ENCODE data around the gene CD99. TPM values are rescaled to one million over a fixed set of nuclear protein-coding genes. Genes with fewer than 3 reads are reported as not detected.
A peak's percentile ranks its signal among the peaks of the same experiment; 100 is the strongest.

Gene CD99
- polyA plus RNA-seq, 1 donor (not counting 4 experiments of a cell fraction or from before 2014, with no cell fraction given), result 74.4 TPM

DNA sequence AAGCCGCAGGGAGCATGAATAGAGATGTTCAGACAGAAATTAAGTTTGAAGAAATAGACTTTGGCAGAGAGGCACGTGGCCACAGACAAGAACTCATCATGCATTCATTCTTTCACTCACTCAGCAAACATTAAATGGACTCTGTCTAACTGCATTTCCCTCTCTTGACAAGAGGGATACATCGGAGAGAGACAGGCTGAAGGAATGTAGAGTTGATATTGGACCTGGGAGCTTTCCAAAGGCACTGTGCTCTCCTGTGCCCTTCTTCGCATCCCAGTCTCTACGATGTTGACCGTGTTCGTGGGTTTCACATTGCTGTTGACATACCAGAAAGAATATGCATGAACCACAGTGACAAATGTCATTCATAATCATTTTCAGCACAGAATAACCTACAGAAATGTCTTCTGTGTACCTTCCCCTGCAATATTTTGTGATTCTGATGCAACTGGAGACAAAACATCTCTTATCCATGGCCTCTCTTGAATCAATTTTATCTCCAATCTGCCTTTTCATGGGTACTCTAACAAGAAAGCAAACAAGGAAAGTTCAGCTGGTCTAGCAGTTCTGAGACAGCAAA, 34.7 kb upstream of the CD99 start:
- Histone ChIP-seq H3K27me3 (ENCODE audit: control insufficient read depth, extremely low read depth, insufficient read depth, low read length) (no peaks in the 10 kb centered on the region), H3K9me3 (ENCODE audit: control insufficient read depth, low read depth, low read length) (no peaks in the 10 kb centered on the region), H3K27ac (ENCODE audit: control insufficient read depth, insufficient read depth, low read length) (no peak overlapping the region), H3K4me2 (ENCODE audit: control insufficient read depth, extremely low read depth, insufficient read depth, low read depth, low read length) (no peak overlapping the region), H2AFZ (ENCODE audit: control insufficient read depth, low read length) (no peak overlapping the region), H3K4me1 (ENCODE audit: control insufficient read depth, extremely low read depth, insufficient read depth, low read length) (no peaks in the 10 kb centered on the region), H3K9me1 (ENCODE audit: control insufficient read depth, extremely low read depth, insufficient read depth, low read length) (no peaks in the 10 kb centered on the region), H4K20me1 (ENCODE audit: control insufficient read depth, extremely low read depth, insufficient read depth, low read length) (no peaks in the 10 kb centered on the region), H3K79me2 (ENCODE audit: control insufficient read depth, insufficient read depth, low read length) (no peaks in the 10 kb centered on the region), H3K4me3 (ENCODE audit: control insufficient read depth in 2 of 3, extremely low read depth in 1 of 3, insufficient read depth in 2 of 3, low read depth in 1 of 3, low read length in 3 of 3) (no peak overlapping the region), H3K9ac (ENCODE audit: control insufficient read depth, extremely low read depth, insufficient read depth, low read length) (no peak overlapping the region), H3K36me3 (ENCODE audit: control insufficient read depth in 2 of 2, extremely low read depth in 1 of 2, insufficient read depth in 2 of 2, low read length in 2 of 2) (peaks cover 0 to 2% of the 10 kb centered on the region in 2 experiments)
- TF ChIP-seq, protein P1, sequence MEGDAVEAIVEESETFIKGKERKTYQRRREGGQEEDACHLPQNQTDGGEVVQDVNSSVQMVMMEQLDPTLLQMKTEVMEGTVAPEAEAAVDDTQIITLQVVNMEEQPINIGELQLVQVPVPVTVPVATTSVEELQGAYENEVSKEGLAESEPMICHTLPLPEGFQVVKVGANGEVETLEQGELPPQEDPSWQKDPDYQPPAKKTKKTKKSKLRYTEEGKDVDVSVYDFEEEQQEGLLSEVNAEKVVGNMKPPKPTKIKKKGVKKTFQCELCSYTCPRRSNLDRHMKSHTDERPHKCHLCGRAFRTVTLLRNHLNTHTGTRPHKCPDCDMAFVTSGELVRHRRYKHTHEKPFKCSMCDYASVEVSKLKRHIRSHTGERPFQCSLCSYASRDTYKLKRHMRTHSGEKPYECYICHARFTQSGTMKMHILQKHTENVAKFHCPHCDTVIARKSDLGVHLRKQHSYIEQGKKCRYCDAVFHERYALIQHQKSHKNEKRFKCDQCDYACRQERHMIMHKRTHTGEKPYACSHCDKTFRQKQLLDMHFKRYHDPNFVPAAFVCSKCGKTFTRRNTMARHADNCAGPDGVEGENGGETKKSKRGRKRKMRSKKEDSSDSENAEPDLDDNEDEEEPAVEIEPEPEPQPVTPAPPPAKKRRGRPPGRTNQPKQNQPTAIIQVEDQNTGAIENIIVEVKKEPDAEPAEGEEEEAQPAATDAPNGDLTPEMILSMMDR (optimal IDR thresholded peaks at IDR 0.05 in 1 of 3, IDR thresholded peaks at IDR 0.05 in 1 of 3, conservative IDR thresholded peaks at IDR 0.05 in 1 of 3; ENCODE audit: extremely low read depth in 1 of 3, insufficient read depth in 2 of 3, low read length in 3 of 3), result no peak
- TF ChIP-seq EZH2 (IDR thresholded peaks at IDR 0.05; ENCODE audit: low read length), result no peak
- dilution Hi-C loops (cut with MboI; ENCODE audit: extremely low pct_ligation_motif_present, low sequenced_read_pairs), result no loop called here
- FAIRE-seq, result no peak
- DNase-seq (ENCODE audit: low read depth, low spot score), result no peak

- Histone ChIP-seq H3K9me1 (ENCODE audit: control insufficient read depth, extremely low read depth, insufficient read depth, low read length) (no peaks in the 10 kb centered on the region), H3K79me2 (ENCODE audit: control insufficient read depth, insufficient read depth, low read length) (no peaks in the 10 kb centered on the region), H3K4me3 (ENCODE audit: control insufficient read depth in 2 of 3, extremely low read depth in 1 of 3, insufficient read depth in 2 of 3, low read depth in 1 of 3, low read length in 3 of 3) (no peak overlapping the region), H2AFZ (ENCODE audit: control insufficient read depth, low read length) (no peak overlapping the region), H4K20me1 (ENCODE audit: control insufficient read depth, extremely low read depth, insufficient read depth, low read length) (no peaks in the 10 kb centered on the region), H3K36me3 (ENCODE audit: control insufficient read depth in 2 of 2, extremely low read depth in 1 of 2, insufficient read depth in 2 of 2, low read length in 2 of 2) (peaks cover 0 to 2% of the 10 kb centered on the region in 2 experiments), H3K9me3 (ENCODE audit: control insufficient read depth, low read depth, low read length) (no peaks in the 10 kb centered on the region), H3K9ac (ENCODE audit: control insufficient read depth, extremely low read depth, insufficient read depth, low read length) (no peak overlapping the region), H3K4me1 (ENCODE audit: control insufficient read depth, extremely low read depth, insufficient read depth, low read length) (no peaks in the 10 kb centered on the region), H3K27ac (ENCODE audit: control insufficient read depth, insufficient read depth, low read length) (no peak overlapping the region), H3K27me3 (ENCODE audit: control insufficient read depth, extremely low read depth, insufficient read depth, low read length) (no peaks in the 10 kb centered on the region), H3K4me2 (ENCODE audit: control insufficient read depth, extremely low read depth, insufficient read depth, low read depth, low read length) (no peak overlapping the region)
- FAIRE-seq, result peak; percentile 57
- dilution Hi-C loops (cut with MboI; ENCODE audit: extremely low pct_ligation_motif_present, low sequenced_read_pairs), result no loop called here
- TF ChIP-seq, protein P1 (optimal IDR thresholded peaks at IDR 0.05 in 1 of 3, IDR thresholded peaks at IDR 0.05 in 1 of 3, conservative IDR thresholded peaks at IDR 0.05 in 1 of 3; ENCODE audit: extremely low read depth in 1 of 3, insufficient read depth in 2 of 3, low read length in 3 of 3), result no peak
- TF ChIP-seq EZH2 (IDR thresholded peaks at IDR 0.05; ENCODE audit: low read length), result no peak
- no peak for DNase-seq (ENCODE audit: low read depth, low spot score)
These were observed 33.5 kb upstream of the CD99 start for GRCh38 chrX:2657532-2658113.
